Glutamatergic neuron (in vitro differentiated cells): Measurements from ENCODE around the gene SLC40A1. TPM values are rescaled to one million over a fixed set of nuclear protein-coding genes. Genes with fewer than 3 reads are reported as not detected.

Experiments
- DNase-seq: peaks from one replicate; pipeline ENCODE4 v3.0.0; 2022
- H3K27ac Mint-ChIP-seq: one replicate; pipeline ENCODE4 v1.8.0; 2020; ENCODE audit warnings: mild to moderate bottlenecking, mixed read lengths, inconsistent platforms; ENCODE audit not compliant: unreplicated experiment
- H3K27me3 Mint-ChIP-seq: one replicate; pipeline ENCODE4 v1.8.0; 2020; ENCODE audit warnings: mild to moderate bottlenecking, moderate library complexity, mixed read lengths, inconsistent platforms; ENCODE audit not compliant: unreplicated experiment
- H3K36me3 Mint-ChIP-seq: one replicate; pipeline ENCODE4 v1.8.0; 2020; ENCODE audit warnings: mild to moderate bottlenecking, mixed read lengths, inconsistent platforms; ENCODE audit not compliant: unreplicated experiment
- H3K4me1 Mint-ChIP-seq: one replicate; pipeline ENCODE4 v1.8.0; 2020; ENCODE audit warnings: mild to moderate bottlenecking, low read depth, mixed read lengths, inconsistent platforms; ENCODE audit not compliant: unreplicated experiment
- H3K4me3 Mint-ChIP-seq: one replicate; pipeline ENCODE4 v1.8.0; 2020; ENCODE audit warnings: mild to moderate bottlenecking, mixed read lengths, inconsistent platforms; ENCODE audit not compliant: unreplicated experiment
- H3K9me3 Mint-ChIP-seq: one replicate; pipeline ENCODE4 v1.8.0; 2020; ENCODE audit warnings: mild to moderate bottlenecking, moderate library complexity, mixed read lengths, inconsistent platforms; ENCODE audit not compliant: unreplicated experiment
- long read RNA-seq: library from polyadenylated mRNA; unstranded; transcript quantifications from one replicate; pipeline ENCODE4 v2.0.0, GENCODE V29; 2020; ENCODE audit not compliant: unreplicated experiment
- total RNA-seq: library from RNA; stranded (reverse); fragmentation: NEBNext Ultra II Directional; extraction: Animal tissue kit (Norgen Biotek cat#: 25700); gene quantifications from one replicate; pipeline ENCODE4 v1.2.1, GENCODE V29; 2021; ENCODE audit not compliant: unreplicated experiment
- TF ChIP-seq, protein P1 (sequence below): fragments of 200-600 bp; sonication (generic); IDR thresholded peaks from one replicate; pipeline ENCODE4 v1.5.0; 2021; ENCODE audit not compliant: partially characterized antibody, unreplicated experiment

The SLC40A1 gene, protein sequence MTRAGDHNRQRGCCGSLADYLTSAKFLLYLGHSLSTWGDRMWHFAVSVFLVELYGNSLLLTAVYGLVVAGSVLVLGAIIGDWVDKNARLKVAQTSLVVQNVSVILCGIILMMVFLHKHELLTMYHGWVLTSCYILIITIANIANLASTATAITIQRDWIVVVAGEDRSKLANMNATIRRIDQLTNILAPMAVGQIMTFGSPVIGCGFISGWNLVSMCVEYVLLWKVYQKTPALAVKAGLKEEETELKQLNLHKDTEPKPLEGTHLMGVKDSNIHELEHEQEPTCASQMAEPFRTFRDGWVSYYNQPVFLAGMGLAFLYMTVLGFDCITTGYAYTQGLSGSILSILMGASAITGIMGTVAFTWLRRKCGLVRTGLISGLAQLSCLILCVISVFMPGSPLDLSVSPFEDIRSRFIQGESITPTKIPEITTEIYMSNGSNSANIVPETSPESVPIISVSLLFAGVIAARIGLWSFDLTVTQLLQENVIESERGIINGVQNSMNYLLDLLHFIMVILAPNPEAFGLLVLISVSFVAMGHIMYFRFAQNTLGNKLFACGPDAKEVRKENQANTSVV
- total RNA-seq, result 0.56 TPM
- long read RNA-seq, partial matches to known transcripts, result 0 of 1 reads
- long read RNA-seq, other reads (novel, unspliced or antisense), result 1 of 1 reads

DNA sequence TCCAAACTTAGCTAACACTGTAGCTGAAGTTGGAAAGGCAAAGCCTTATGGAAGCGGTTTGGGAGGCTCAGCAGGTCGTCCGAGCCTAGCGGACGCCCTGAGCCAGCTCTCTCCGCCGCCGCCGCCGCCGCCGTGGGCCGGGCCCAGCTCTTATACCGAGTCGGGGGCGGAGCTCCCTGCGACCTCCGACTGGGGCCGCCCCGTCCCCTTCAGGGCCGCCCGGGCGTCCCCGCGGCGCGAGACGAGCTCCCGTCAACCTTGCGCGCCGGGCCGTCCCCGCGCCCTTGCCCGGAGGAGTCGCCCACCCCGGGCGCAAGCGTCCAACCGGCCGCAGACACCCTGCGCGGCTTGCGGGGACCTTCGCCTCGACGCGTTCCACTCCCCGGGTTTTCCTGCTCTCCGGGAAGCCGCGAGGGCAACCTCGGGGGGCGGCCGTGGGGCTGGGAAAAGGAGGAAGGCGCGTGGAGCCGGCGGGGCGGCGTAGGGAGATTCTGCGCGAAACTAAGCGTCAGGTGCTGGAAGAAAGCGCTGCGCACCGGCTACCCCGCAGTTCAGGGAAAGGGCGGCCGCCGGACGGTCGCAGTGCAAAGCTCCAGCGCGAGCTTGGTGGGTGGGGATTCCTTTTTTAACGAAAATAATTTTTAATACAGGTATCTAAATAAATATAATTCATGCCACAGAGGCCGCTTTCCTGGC lies at the start of gene SLC40A1:
SLC40A1 (minus strand) TSS at position 129 of the 696 bp plus-strand sequence. CDS start 326 bp downstream, outside the sequence.
- Mint-ChIP-seq H3K27ac (no peak within 1 kb of the TSS), H3K27me3 (peaks cover 12% of the 10 kb centered on the region), H3K4me1 (peaks cover 7% of the 10 kb centered on the region), H3K9me3 (no peaks in the 10 kb centered on the region), H3K36me3 (no peaks in the 10 kb centered on the region), H3K4me3 (peak within 1 kb of the TSS; percentile 85)
- TF ChIP-seq, protein P1, sequence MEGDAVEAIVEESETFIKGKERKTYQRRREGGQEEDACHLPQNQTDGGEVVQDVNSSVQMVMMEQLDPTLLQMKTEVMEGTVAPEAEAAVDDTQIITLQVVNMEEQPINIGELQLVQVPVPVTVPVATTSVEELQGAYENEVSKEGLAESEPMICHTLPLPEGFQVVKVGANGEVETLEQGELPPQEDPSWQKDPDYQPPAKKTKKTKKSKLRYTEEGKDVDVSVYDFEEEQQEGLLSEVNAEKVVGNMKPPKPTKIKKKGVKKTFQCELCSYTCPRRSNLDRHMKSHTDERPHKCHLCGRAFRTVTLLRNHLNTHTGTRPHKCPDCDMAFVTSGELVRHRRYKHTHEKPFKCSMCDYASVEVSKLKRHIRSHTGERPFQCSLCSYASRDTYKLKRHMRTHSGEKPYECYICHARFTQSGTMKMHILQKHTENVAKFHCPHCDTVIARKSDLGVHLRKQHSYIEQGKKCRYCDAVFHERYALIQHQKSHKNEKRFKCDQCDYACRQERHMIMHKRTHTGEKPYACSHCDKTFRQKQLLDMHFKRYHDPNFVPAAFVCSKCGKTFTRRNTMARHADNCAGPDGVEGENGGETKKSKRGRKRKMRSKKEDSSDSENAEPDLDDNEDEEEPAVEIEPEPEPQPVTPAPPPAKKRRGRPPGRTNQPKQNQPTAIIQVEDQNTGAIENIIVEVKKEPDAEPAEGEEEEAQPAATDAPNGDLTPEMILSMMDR, result no peak
- DNase-seq, result peak; percentile 76

GRCh38 chr2:189629531-189630453 lies 49.2 kb upstream of the SLC40A1 start:
- no peak overlapping the region for H3K27ac Mint-ChIP-seq
- TF ChIP-seq, protein P1, result no peak
- no peaks in the 10 kb centered on the region for H3K36me3 Mint-ChIP-seq
- H3K4me1 Mint-ChIP-seq, result no peaks in the 10 kb centered on the region
- H3K27me3 Mint-ChIP-seq, result peaks cover 2% of the 10 kb centered on the region
- no peaks in the 10 kb centered on the region for H3K9me3 Mint-ChIP-seq
- no peak overlapping the region for H3K4me3 Mint-ChIP-seq
- DNase-seq, result no peak

- TF ChIP-seq, protein P1, result no peak
- DNase-seq, result no peak
- H3K27ac Mint-ChIP-seq, result no peak overlapping the region
- H3K4me1 Mint-ChIP-seq, result no peaks in the 10 kb centered on the region
- no peaks in the 10 kb centered on the region for H3K9me3 Mint-ChIP-seq
- H3K27me3 Mint-ChIP-seq, result peaks cover 2% of the 10 kb centered on the region
- H3K36me3 Mint-ChIP-seq, result no peaks in the 10 kb centered on the region
- no peak overlapping the region for H3K4me3 Mint-ChIP-seq
These were observed 48.4 kb upstream of the SLC40A1 start for GRCh38 chr2:189628817-189629530.

- no peak for DNase-seq
- Mint-ChIP-seq H3K4me1 (no peaks in the 10 kb centered on the region), H3K9me3 (no peaks in the 10 kb centered on the region), H3K4me3 (no peak overlapping the region), H3K36me3 (no peaks in the 10 kb centered on the region), H3K27me3 (peaks cover 2% of the 10 kb centered on the region), H3K27ac (no peak overlapping the region)
- TF ChIP-seq, protein P1, result no peak
These were observed 47.2 kb upstream of the SLC40A1 start for GRCh38 chr2:189627789-189628188.
